Right cardiac atrium (tissue), 5 donors: ENCODE measurements around the gene SPATA2. TPM values are rescaled to one million over a fixed set of nuclear protein-coding genes. Genes with fewer than 3 reads are reported as not detected.

ENCODE experiments used
- ATAC-seq, 2 donors: fragments of 200-7000 bp; cut with Tn5 transposase; one replicate each; pipeline versions ENCODE4 v1.8.0 to v1.9.1; 2020; ENCODE audit warnings: moderate library complexity in 2 of 2, mild to moderate bottlenecking in 1 of 2
- DNase-seq, 3 donors: peaks; one replicate each; pipeline ENCODE4 v3.0.0-alpha.2; 2020
- H3K27ac ChIP-seq: one replicate; pipeline ENCODE4 v1.5.1; 2013; ENCODE audit warnings: mild to moderate bottlenecking, low read length, control low read depth, moderate library complexity
- H3K27me3 ChIP-seq: one replicate; pipeline ENCODE4 v1.6.1; 2013; ENCODE audit not compliant: control insufficient read depth, insufficient read depth
- H3K4me1 ChIP-seq: one replicate; pipeline ENCODE4 v1.6.1; 2013; ENCODE audit warnings: low read length; ENCODE audit not compliant: control insufficient read depth, insufficient read depth
- H3K4me3 ChIP-seq: one replicate; pipeline ENCODE4 v1.5.1; 2013; ENCODE audit warnings: low read length, control low read depth
- H3K9me3 ChIP-seq: one replicate; pipeline ENCODE4 v1.6.1; 2013; ENCODE audit warnings: low read length; ENCODE audit not compliant: control insufficient read depth
- WGBS: extraction: QIAGEN DNeasy Blood & Tissue Kit; methylation state at CpG from one replicate; pipeline ENCODE4 v1.1.7; 2013; 5-methylcytosine and 5-hydroxymethylcytosine counted together
- intact Hi-C, 4 donors: fragments of 100-400 bp; cut with DNase I; formaldehyde crosslinking; loops; one replicate each; pipeline versions ENCODE4 v1.11.0 to v1.14.0; 2022 to 2023
- polyA plus RNA-seq: library from polyadenylated mRNA; stranded (reverse); fragments of 200-250 nt; gene quantifications from one replicate; pipeline ENCODE4 v1.2.3, GENCODE V29; 2013
- total RNA-seq, 4 donors: library from RNA; stranded (reverse); fragmentation: NEBNext Ultra II Directional; extraction: Animal tissue kit (Norgen Biotek cat#: 25700); gene quantifications; one replicate each; pipeline ENCODE4 v1.2.1, GENCODE V29; 2021
- donor health status: healthy with polysubstance abuse.
- donor health status: DM: no; HTN: yes; CAD: no.
- donor health status: DM: no; HTN: no; CAD: no.
- donor health status: DM: no; HTN: yes; CAD: no; lungs with severe emphysema.
- donor health status: DM: yes; HTN: yes; CAD: no.

SPATA2 gene
- total and polyA plus RNA-seq, 5 donors = 5.5 to 8.2 (median 6.6) TPM

GRCh38 chr20:49910340-49910706 lies 5.0 kb downstream of the SPATA2 start:
- Histone ChIP-seq H3K27me3 (no peaks in the 10 kb centered on the region), H3K9me3 (no peaks in the 10 kb centered on the region), H3K4me1 (peaks cover 10% of the 10 kb centered on the region), H3K4me3 (no peak overlapping the region), H3K27ac (peak overlapping the region; percentile 60)
- peak in 1 of 2 donors; percentile 6 for ATAC-seq
- DNase-seq = no peak
- intact Hi-C loops = no loop called here
- WGBS = 56% methylated on average over 4 of the region's 4 CpGs

- peak overlapping the region; percentile 60 for H3K27ac ChIP-seq
- H3K4me3 ChIP-seq = no peak overlapping the region
- peak in 1 of 3 donors; percentile 65 for DNase-seq
- no peaks in the 10 kb centered on the region for H3K27me3 ChIP-seq
- peaks cover 10% of the 10 kb centered on the region for H3K4me1 ChIP-seq
- WGBS = 56% methylated on average over 28 of the region's 28 CpGs
- H3K9me3 ChIP-seq = no peaks in the 10 kb centered on the region
- ATAC-seq = peak; percentile 66
- intact Hi-C loops = no loop called here
Observed at GRCh38 chr20:49909499-49910339, 5.6 kb downstream of the SPATA2 start.

- intact Hi-C loops = no loop called here
- H3K27me3 ChIP-seq = no peaks in the 10 kb centered on the region
- no peaks in the 10 kb centered on the region for H3K9me3 ChIP-seq
- peaks cover under 1% of the 10 kb centered on the region for H3K4me1 ChIP-seq
- no peak overlapping the region for H3K4me3 ChIP-seq
- ATAC-seq = no peak
- 97% methylated on average over 11 of the region's 11 CpGs for WGBS
- H3K27ac ChIP-seq = no peak overlapping the region
- no peak for DNase-seq
Observed at GRCh38 chr20:49908258-49908565, 7.1 kb downstream of the SPATA2 start.

GRCh38 chr20:49907405-49908257 lies 7.7 kb downstream of the SPATA2 start:
- intact Hi-C loops = no loop called here
- Histone ChIP-seq H3K27me3 (no peaks in the 10 kb centered on the region), H3K9me3 (no peaks in the 10 kb centered on the region), H3K4me1 (no peaks in the 10 kb centered on the region), H3K27ac (peak overlapping the region; percentile 16), H3K4me3 (no peak overlapping the region)
- ATAC-seq (peak in 1 of 2 donors; percentile 23), DNase-seq (no peak)
- WGBS = 86% methylated on average over 19 of the region's 19 CpGs

GRCh38 chr20:49906615-49907154 lies 8.6 kb downstream of the SPATA2 start:
- H3K27ac ChIP-seq = peak overlapping the region; percentile 13
- no peaks in the 10 kb centered on the region for H3K27me3 ChIP-seq
- intact Hi-C loops = no loop called here
- ATAC-seq = no peak
- no peaks in the 10 kb centered on the region for H3K9me3 ChIP-seq
- WGBS = 85% methylated on average over 15 of the region's 15 CpGs
- no peaks in the 10 kb centered on the region for H3K4me1 ChIP-seq
- no peak for DNase-seq
- H3K4me3 ChIP-seq = no peak overlapping the region

- no peaks in the 10 kb centered on the region for H3K4me1 ChIP-seq
Observed at GRCh38 chr20:49906101-49906604, 9.2 kb downstream of the SPATA2 start.

GRCh38 chr20:49905415-49906091 lies 9.8 kb downstream of the SPATA2 start:
- DNase-seq (no peak), ATAC-seq (no peak)
- Histone ChIP-seq H3K4me1 (no peaks in the 10 kb centered on the region), H3K4me3 (no peak overlapping the region), H3K9me3 (no peaks in the 10 kb centered on the region), H3K27ac (no peak overlapping the region), H3K27me3 (no peaks in the 10 kb centered on the region)
- WGBS = 92% methylated on average over 29 of the region's 29 CpGs
- intact Hi-C loops = no loop called here

More at GRCh38 chr20:49906101-49906604, 9.2 kb downstream of the SPATA2 start:
- WGBS = 82% methylated on average over 37 of the region's 37 CpGs
- H3K4me3 ChIP-seq = no peak overlapping the region
- H3K27ac ChIP-seq = peak overlapping the region; percentile 13
- H3K9me3 ChIP-seq = no peaks in the 10 kb centered on the region
- DNase-seq = peak in 1 of 3 donors; percentile 61
- ATAC-seq = peak; percentile 5 to 28
- intact Hi-C loops = no loop called here
- H3K27me3 ChIP-seq = no peaks in the 10 kb centered on the region

GRCh38 chr20:49904440-49905214 lies 10.7 kb downstream of the SPATA2 start:
- WGBS = 94% methylated on average over 17 of the region's 17 CpGs
- no peak overlapping the region for H3K4me3 ChIP-seq
- H3K27me3 ChIP-seq = no peaks in the 10 kb centered on the region
- H3K4me1 ChIP-seq = no peaks in the 10 kb centered on the region
- no peak overlapping the region for H3K27ac ChIP-seq
- intact Hi-C loops = no loop called here
- ATAC-seq (no peak), DNase-seq (no peak)
- no peaks in the 10 kb centered on the region for H3K9me3 ChIP-seq

- 89% methylated on average over 5 of the region's 5 CpGs for WGBS
- intact Hi-C loops = no loop called here
- no peak for ATAC-seq
Observed at GRCh38 chr20:49901588-49901987, 13.7 kb downstream of the SPATA2 start.

More at GRCh38 chr20:49901588-49901987, 13.7 kb downstream of the SPATA2 start:
- Histone ChIP-seq H3K4me3 (no peak overlapping the region), H3K27ac (no peak overlapping the region), H3K27me3 (no peaks in the 10 kb centered on the region), H3K4me1 (no peaks in the 10 kb centered on the region), H3K9me3 (no peaks in the 10 kb centered on the region)
- no peak for DNase-seq
